ENCODE measurements around the gene ARHGDIG.

Gene ARHGDIG

DNA sequence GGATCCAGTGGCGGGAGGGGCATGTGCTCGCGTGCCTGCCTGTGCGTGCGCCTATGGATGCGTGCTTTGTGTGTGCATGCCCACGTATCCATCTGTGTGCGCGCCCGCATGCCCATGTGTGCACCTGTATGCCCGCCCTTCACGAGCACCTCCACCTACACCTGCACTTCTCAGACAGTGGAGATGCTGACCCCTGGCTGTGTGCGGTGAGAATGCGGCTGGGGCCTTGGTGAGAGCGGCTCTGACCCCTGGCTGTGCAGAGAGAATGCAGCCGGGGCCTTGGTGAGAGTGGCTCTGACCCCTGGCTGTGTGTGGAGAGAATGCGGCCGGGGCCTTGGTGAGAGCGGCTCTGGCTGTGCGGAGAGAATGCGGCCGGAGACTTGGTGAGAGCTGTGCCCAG, 38.2 kb downstream of the ARHGDIG start:
- no peak overlapping the region for H3K4me3 ChIP-seq (ENCODE audit: low read length in 2 of 2)
- no peak overlapping the region for H2BK15ac ChIP-seq (ENCODE audit: low read length)
- peaks cover 11 to 47% of the 10 kb centered on the region in 2 donors for H3K36me3 ChIP-seq (replicated peaks in 1 of 2; ENCODE audit: control insufficient read depth in 2 of 2, insufficient read depth in 2 of 2, low read length in 2 of 2)
- H2AFZ ChIP-seq (ENCODE audit: low read length): no peak overlapping the region
- H3K4me1 ChIP-seq (ENCODE audit: control insufficient read depth in 2 of 2, insufficient read depth in 1 of 2, low read depth in 1 of 2, low read length in 2 of 2): peaks cover 0 to 8% of the 10 kb centered on the region in 2 donors
- no peak overlapping the region for H2BK120ac ChIP-seq (ENCODE audit: low read depth, low read length)
- no peak overlapping the region for H2BK5ac ChIP-seq (ENCODE audit: low read length)
- H3K79me1 ChIP-seq (ENCODE audit: low read depth, low read length): peaks cover 25% of the 10 kb centered on the region
- no peak overlapping the region for H3K4me2 ChIP-seq (ENCODE audit: insufficient read depth, low read length, poor library complexity, severe bottlenecking)
- no peak overlapping the region for H3K23ac ChIP-seq (ENCODE audit: low read depth, low read length, poor library complexity)
- no peak overlapping the region for H2BK12ac ChIP-seq (ENCODE audit: low read length)
- no CpG with 5 or more reads among the region's 22 CpGs for WGBS, 2 donors (ENCODE audit: extremely low coverage in 2 of 2, insufficient read length in 2 of 2, insufficient replicate concordance in 1 of 2)
- H3K9ac ChIP-seq (ENCODE audit: low read depth, low read length, poor library complexity): peak overlapping the region; percentile 82
- no peaks in the 10 kb centered on the region for H3K27me3 ChIP-seq (ENCODE audit: control insufficient read depth in 3 of 3, insufficient read depth in 3 of 3, low read depth in 1 of 3, low read length in 3 of 3)
- no peak overlapping the region for H2AK5ac ChIP-seq (ENCODE audit: low read depth, low read length)
- peak overlapping the region; percentile 97 for H3K14ac ChIP-seq (ENCODE audit: low read length)
- H3K18ac ChIP-seq (ENCODE audit: low read length): peak overlapping the region; percentile 60
- H4K91ac ChIP-seq (ENCODE audit: low read depth, low read length, poor library complexity): no peak overlapping the region
- H3K27ac ChIP-seq (replicated peaks; ENCODE audit: low read length): no peak overlapping the region
- no peak overlapping the region for H3K4ac ChIP-seq (ENCODE audit: low read length)
- DNase-seq (ENCODE audit: low spot score): peak; percentile 14
- no peaks in the 10 kb centered on the region for H3K9me3 ChIP-seq (replicated peaks in 1 of 2; ENCODE audit: control insufficient read depth in 2 of 2, insufficient read depth in 1 of 2, low read depth in 1 of 2, low read length in 2 of 2)
- no peak overlapping the region for H4K8ac ChIP-seq (ENCODE audit: low read depth, low read length)

DNA sequence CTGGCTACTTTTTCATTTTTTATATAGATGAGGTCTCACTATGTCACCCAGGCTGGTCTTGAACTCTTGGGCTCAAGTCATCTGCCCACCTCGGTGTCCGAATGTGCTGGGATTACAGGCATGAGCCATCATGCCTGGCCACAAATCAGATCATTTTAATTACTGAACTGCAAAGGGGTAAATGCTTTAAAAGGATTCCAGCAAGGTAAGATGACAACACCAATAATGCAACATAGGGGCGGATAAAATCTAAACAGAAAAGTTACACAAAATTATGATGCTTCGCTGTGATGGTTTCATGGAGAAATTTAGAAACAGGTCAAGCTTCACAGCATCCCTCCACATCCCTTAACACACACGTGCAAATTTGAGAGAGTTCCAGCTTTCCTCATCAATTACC, 39.8 kb downstream of the ARHGDIG start:
- H4K91ac ChIP-seq (ENCODE audit: low read depth, low read length, poor library complexity): no peak overlapping the region
- no peak overlapping the region for H3K27ac ChIP-seq (replicated peaks; ENCODE audit: low read length)
- no peak overlapping the region for H2BK15ac ChIP-seq (ENCODE audit: low read length)
- H3K4me3 ChIP-seq (ENCODE audit: low read length in 2 of 2): no peak overlapping the region
- H2AFZ ChIP-seq (ENCODE audit: low read length): no peak overlapping the region
- no peak overlapping the region for H3K14ac ChIP-seq (ENCODE audit: low read length)
- no peak overlapping the region for H3K4me2 ChIP-seq (ENCODE audit: insufficient read depth, low read length, poor library complexity, severe bottlenecking)
- no peak overlapping the region for H2BK5ac ChIP-seq (ENCODE audit: low read length)
- H3K4me1 ChIP-seq (ENCODE audit: control insufficient read depth in 2 of 2, insufficient read depth in 1 of 2, low read depth in 1 of 2, low read length in 2 of 2): peaks cover 0 to 10% of the 10 kb centered on the region in 2 donors
- H3K18ac ChIP-seq (ENCODE audit: low read length): no peak overlapping the region
- H2AK5ac ChIP-seq (ENCODE audit: low read depth, low read length): no peak overlapping the region
- H3K36me3 ChIP-seq (replicated peaks in 1 of 2; ENCODE audit: control insufficient read depth in 2 of 2, insufficient read depth in 2 of 2, low read length in 2 of 2): peaks cover 4 to 31% of the 10 kb centered on the region in 2 donors
- no peaks in the 10 kb centered on the region for H3K9me3 ChIP-seq (replicated peaks in 1 of 2; ENCODE audit: control insufficient read depth in 2 of 2, insufficient read depth in 1 of 2, low read depth in 1 of 2, low read length in 2 of 2)
- no CpG with 5 or more reads among the region's 5 CpGs for WGBS, 2 donors (ENCODE audit: extremely low coverage in 2 of 2, insufficient read length in 2 of 2, insufficient replicate concordance in 1 of 2)
- no peak overlapping the region for H2BK120ac ChIP-seq (ENCODE audit: low read depth, low read length)
- no peak overlapping the region for H3K23ac ChIP-seq (ENCODE audit: low read depth, low read length, poor library complexity)
- no peak overlapping the region for H3K9ac ChIP-seq (ENCODE audit: low read depth, low read length, poor library complexity)
- DNase-seq (ENCODE audit: low spot score): no peak
- H3K79me1 ChIP-seq (ENCODE audit: low read depth, low read length): peaks cover 27% of the 10 kb centered on the region
- H3K27me3 ChIP-seq (ENCODE audit: control insufficient read depth in 3 of 3, insufficient read depth in 3 of 3, low read depth in 1 of 3, low read length in 3 of 3): no peaks in the 10 kb centered on the region
- no peak overlapping the region for H2BK12ac ChIP-seq (ENCODE audit: low read length)
- no peak overlapping the region for H4K8ac ChIP-seq (ENCODE audit: low read depth, low read length)
- H3K4ac ChIP-seq (ENCODE audit: low read length): no peak overlapping the region

DNA sequence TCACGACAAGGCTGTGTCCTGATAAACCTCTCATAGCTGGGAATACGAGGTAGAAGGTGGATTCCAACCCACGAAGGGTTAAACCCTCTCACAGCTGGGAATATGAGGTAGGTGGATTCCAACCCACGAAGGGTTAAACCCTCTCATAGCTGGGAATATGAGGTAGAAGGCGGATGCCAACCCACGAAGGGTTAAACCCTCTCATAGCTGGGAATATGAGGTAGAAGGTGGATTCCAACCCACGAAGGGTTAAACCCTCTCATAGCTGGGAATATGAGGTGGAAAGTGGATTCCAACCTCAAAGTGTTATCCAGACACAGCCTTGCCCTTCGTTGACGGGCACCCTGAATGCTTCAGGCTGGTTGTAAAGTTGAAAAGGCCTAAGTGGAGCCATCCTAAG, 41.1 kb downstream of the ARHGDIG start:
- Histone ChIP-seq H2AK5ac (ENCODE audit: low read depth, low read length) (no peak overlapping the region), H2BK120ac (ENCODE audit: low read depth, low read length) (no peak overlapping the region), H3K4ac (ENCODE audit: low read length) (no peak overlapping the region), H3K4me1 (ENCODE audit: control insufficient read depth in 2 of 2, insufficient read depth in 1 of 2, low read depth in 1 of 2, low read length in 2 of 2) (peaks cover 0 to 10% of the 10 kb centered on the region in 2 donors), H3K14ac (ENCODE audit: low read length) (no peak overlapping the region), H4K8ac (ENCODE audit: low read depth, low read length) (no peak overlapping the region), H3K36me3 (replicated peaks in 1 of 2; ENCODE audit: control insufficient read depth in 2 of 2, insufficient read depth in 2 of 2, low read length in 2 of 2) (peaks cover 4 to 30% of the 10 kb centered on the region in 2 donors), H3K9me3 (replicated peaks in 1 of 2; ENCODE audit: control insufficient read depth in 2 of 2, insufficient read depth in 1 of 2, low read depth in 1 of 2, low read length in 2 of 2) (no peaks in the 10 kb centered on the region), H3K23ac (ENCODE audit: low read depth, low read length, poor library complexity) (no peak overlapping the region), H2AFZ (ENCODE audit: low read length) (no peak overlapping the region), H3K4me3 (ENCODE audit: low read length in 2 of 2) (no peak overlapping the region), H3K79me1 (ENCODE audit: low read depth, low read length) (peaks cover 29% of the 10 kb centered on the region), H3K27me3 (ENCODE audit: control insufficient read depth in 3 of 3, insufficient read depth in 3 of 3, low read depth in 1 of 3, low read length in 3 of 3) (no peaks in the 10 kb centered on the region), H3K9ac (ENCODE audit: low read depth, low read length, poor library complexity) (no peak overlapping the region), H2BK12ac (ENCODE audit: low read length) (no peak overlapping the region), H2BK15ac (ENCODE audit: low read length) (no peak overlapping the region), H3K4me2 (ENCODE audit: insufficient read depth, low read length, poor library complexity, severe bottlenecking) (no peak overlapping the region), H4K91ac (ENCODE audit: low read depth, low read length, poor library complexity) (no peak overlapping the region), H3K18ac (ENCODE audit: low read length) (no peak overlapping the region), H3K27ac (replicated peaks; ENCODE audit: low read length) (no peak overlapping the region), H2BK5ac (ENCODE audit: low read length) (no peak overlapping the region)
- no CpG with 5 or more reads among the region's 9 CpGs for WGBS, 2 donors (ENCODE audit: extremely low coverage in 2 of 2, insufficient read length in 2 of 2, insufficient replicate concordance in 1 of 2)
- no peak for DNase-seq (ENCODE audit: low spot score)

DNA sequence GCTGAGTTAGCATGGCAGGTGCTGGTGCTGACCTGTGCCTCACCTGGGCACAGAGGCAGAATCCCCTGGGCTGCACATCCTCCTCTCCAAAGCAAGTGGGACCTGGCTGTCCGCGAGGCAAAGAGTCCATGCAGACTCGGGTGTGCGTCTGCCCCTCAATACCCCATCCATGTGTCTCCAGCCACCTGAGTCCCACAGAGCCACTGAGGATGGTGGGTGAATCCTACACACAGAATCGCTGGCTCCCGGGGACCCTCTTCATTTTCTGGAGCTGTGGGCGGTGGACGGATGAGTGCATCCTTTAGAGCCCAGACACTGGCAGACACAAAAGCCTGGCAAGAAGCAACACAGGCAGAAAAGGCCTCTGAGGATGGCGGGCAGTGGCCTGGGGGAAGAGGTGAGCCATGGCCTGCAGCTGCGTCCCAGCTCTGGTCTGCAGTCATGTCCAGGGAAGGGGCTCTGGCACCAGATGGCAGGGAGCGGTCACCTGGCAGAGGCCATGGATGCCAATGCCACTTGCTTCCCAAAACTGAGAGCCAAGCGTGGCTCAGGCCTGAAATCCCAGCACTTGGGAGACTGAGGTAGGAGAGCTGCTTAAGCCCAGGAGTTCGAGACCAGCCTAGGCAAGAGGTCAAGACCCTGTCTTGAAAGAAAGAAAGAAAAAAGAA, 42.2 kb downstream of the ARHGDIG start:
- no CpG with 5 or more reads among the region's 13 CpGs for WGBS, 2 donors (ENCODE audit: extremely low coverage in 2 of 2, insufficient read length in 2 of 2, insufficient replicate concordance in 1 of 2)
- Histone ChIP-seq H2BK15ac (ENCODE audit: low read length) (no peak overlapping the region), H3K27me3 (ENCODE audit: control insufficient read depth in 3 of 3, insufficient read depth in 3 of 3, low read depth in 1 of 3, low read length in 3 of 3) (no peaks in the 10 kb centered on the region), H3K9ac (ENCODE audit: low read depth, low read length, poor library complexity) (peak overlapping the region; percentile 57), H3K4ac (ENCODE audit: low read length) (peak overlapping the region; percentile 31), H4K8ac (ENCODE audit: low read depth, low read length) (no peak overlapping the region), H2AFZ (ENCODE audit: low read length) (no peak overlapping the region), H3K4me2 (ENCODE audit: insufficient read depth, low read length, poor library complexity, severe bottlenecking) (no peak overlapping the region), H3K9me3 (replicated peaks in 1 of 2; ENCODE audit: control insufficient read depth in 2 of 2, insufficient read depth in 1 of 2, low read depth in 1 of 2, low read length in 2 of 2) (no peaks in the 10 kb centered on the region), H3K18ac (ENCODE audit: low read length) (no peak overlapping the region), H3K23ac (ENCODE audit: low read depth, low read length, poor library complexity) (peak overlapping the region; percentile 53), H2BK5ac (ENCODE audit: low read length) (no peak overlapping the region), H2BK120ac (ENCODE audit: low read depth, low read length) (no peak overlapping the region), H4K91ac (ENCODE audit: low read depth, low read length, poor library complexity) (no peak overlapping the region), H3K79me1 (ENCODE audit: low read depth, low read length) (peaks cover 23% of the 10 kb centered on the region), H2BK12ac (ENCODE audit: low read length) (no peak overlapping the region), H3K36me3 (replicated peaks in 1 of 2; ENCODE audit: control insufficient read depth in 2 of 2, insufficient read depth in 2 of 2, low read length in 2 of 2) (peaks cover 4 to 28% of the 10 kb centered on the region in 2 donors), H3K4me3 (ENCODE audit: low read length in 2 of 2) (no peak overlapping the region), H2AK5ac (ENCODE audit: low read depth, low read length) (peak overlapping the region; percentile 61), H3K14ac (ENCODE audit: low read length) (peak overlapping the region; percentile 89), H3K4me1 (ENCODE audit: control insufficient read depth in 2 of 2, insufficient read depth in 1 of 2, low read depth in 1 of 2, low read length in 2 of 2) (peaks cover 6 to 10% of the 10 kb centered on the region in 2 donors), H3K27ac (replicated peaks; ENCODE audit: low read length) (no peak overlapping the region)
- DNase-seq (ENCODE audit: low spot score): no peak
